ENCODE data around the gene TBC1D22A. TPM values are rescaled to one million over a fixed set of nuclear protein-coding genes. Genes with fewer than 3 reads are reported as not detected.

TBC1D22A gene
- total and polyA plus RNA-seq, 9 of the 15 experiments (the other 6 are each of a cell fraction or from before 2014, with no cell fraction given), result 0.20 to 11.5 (median 5.2) TPM

- TF ChIP-seq ATF3 (IDR thresholded peaks at IDR 0.05) (peak; percentile 91), ATF3 (CRISPR knock-in tag; conservative IDR thresholded peaks at IDR 0.05) (no peak), MIER1 (IDR thresholded peaks at IDR 0.05; ENCODE audit: low read depth) (no peak), FOXK1 (CRISPR knock-in tag; IDR thresholded peaks at IDR 0.05; ENCODE audit: borderline replicate concordance) (no peak), ZMIZ1 (IDR thresholded peaks at IDR 0.05; ENCODE audit: low read depth in 2 of 2, low read length in 2 of 2) (no peak), ZNF384 (IDR thresholded peaks at IDR 0.05; ENCODE audit: low read depth, low read length) (peak; percentile 87), PKNOX1 (IDR thresholded peaks at IDR 0.05) (peak; percentile 57), RAD21 (CRISPR knock-in tag; conservative IDR thresholded peaks at IDR 0.05 in 1 of 2, IDR thresholded peaks at IDR 0.05 in 1 of 2) (peak in 1 of 2 experiments; percentile 28; a peak in 2 of 4 replicates), C11orf30 (IDR thresholded peaks at IDR 0.05; ENCODE audit: low read depth) (peak; percentile 50; the same call in 1 of the 2 replicates), ZNF316 (IDR thresholded peaks at IDR 0.05) (0 out of 2 replicates have a peak, but pooled peaks have one; percentile 21), EGR1 (conservative IDR thresholded peaks at IDR 0.05) (no peak), ZBTB7A (IDR thresholded peaks at IDR 0.05; ENCODE audit: borderline replicate concordance, control insufficient read depth, low read depth, low read length) (peak; percentile 36; the same call in 1 of the 2 replicates), JUND (IDR thresholded peaks at IDR 0.05; ENCODE audit: borderline replicate concordance, low read depth, low read length) (peak; percentile 90), JUND (tag; IDR thresholded peaks at IDR 0.05; ENCODE audit: borderline replicate concordance, low read depth, low read length) (peak; percentile 90; the same call in 2 of the 3 replicates), SMARCE1 (IDR thresholded peaks at IDR 0.05) (peak; percentile 52; the same call in 1 of the 2 replicates), CTCF (IDR thresholded peaks at IDR 0.05 in 2 of 3, conservative IDR thresholded peaks at IDR 0.05 in 1 of 3; ENCODE audit: insufficient read depth in 2 of 3, low read depth in 1 of 3, low read length in 3 of 3) (0 out of 6 replicates have a peak, but pooled peaks of 1 of the 3 experiments have one; percentile 8), MAFG (tag; conservative IDR thresholded peaks at IDR 0.05) (peak; percentile 40), ELF1 (tag; IDR thresholded peaks at IDR 0.05) (0 out of 2 replicates have a peak, but pooled peaks have one; percentile 25), SMAD4 (CRISPR knock-in tag; conservative IDR thresholded peaks at IDR 0.05) (no peak)
Observed at GRCh38 chr22:46815896-46816731, 53.7 kb downstream of the TBC1D22A start (continued).

All from K562 (cell line).